Left ventricle myocardium inferior (tissue), 1 donor: Measurements from ENCODE around the gene ADAMTSL1. TPM values are rescaled to one million over a fixed set of nuclear protein-coding genes. Genes with fewer than 3 reads are reported as not detected.

ENCODE experiments used
- DNase-seq: peaks from one replicate; pipeline ENCODE4 v3.0.0-alpha.2; 2020
- H3K27ac ChIP-seq: fragments of 200-600 bp; replicated peaks from 2 replicates; pipeline ENCODE4 v1.8.0; 2021
- H3K27me3 ChIP-seq: fragments of 200-600 bp; 2 replicates; pipeline ENCODE4 v1.8.0; 2021; ENCODE audit warnings: low read depth
- H3K36me3 ChIP-seq: fragments of 200-600 bp; 2 replicates; pipeline ENCODE4 v1.8.0; 2021
- H3K4me1 ChIP-seq: fragments of 200-600 bp; 2 replicates; pipeline ENCODE4 v1.8.0; 2021
- H3K4me3 ChIP-seq: fragments of 200-600 bp; 2 replicates; pipeline ENCODE4 v1.8.0; 2021; ENCODE audit warnings: mild to moderate bottlenecking, moderate library complexity
- H3K9me3 ChIP-seq: fragments of 200-600 bp; replicated peaks from 2 replicates; pipeline ENCODE4 v1.8.0; 2021
- CTCF ChIP-seq: fragments of 200-600 bp; IDR thresholded peaks from 2 replicates; pipeline ENCODE4 v1.8.0; 2021; ENCODE audit warnings: antibody characterized with exemption, mild to moderate bottlenecking, borderline replicate concordance
- intact Hi-C: fragments of 100-400 bp; cut with micrococcal nuclease; formaldehyde crosslinking; loops from one replicate; pipeline ENCODE4 v1.11.0; 2022
- total RNA-seq: library from RNA; stranded (reverse); fragmentation: NEBNext Ultra II Directional; extraction: Animal tissue kit (Norgen Biotek cat#: 25700); gene quantifications from one replicate; pipeline ENCODE4 v1.2.1, GENCODE V29; 2021
- donor health status: DM: no; HTN: yes; CAD: no; lungs with severe emphysema.

The ADAMTSL1 gene
- total RNA-seq, 1 donor from 2014 or later: 1.7 TPM

GRCh38 chr9:18490641-18491370, 16.9 kb downstream of the ADAMTSL1 start:
- H3K9me3 ChIP-seq: no peaks in the 10 kb centered on the region
- no peaks in the 10 kb centered on the region for H3K27me3 ChIP-seq
- no peak for TF ChIP-seq CTCF
- no peaks in the 10 kb centered on the region for H3K36me3 ChIP-seq
- H3K27ac ChIP-seq: peak overlapping the region; percentile 39
- DNase-seq: no peak
- intact Hi-C loops: no loop called here
- H3K4me1 ChIP-seq: peaks cover 6% of the 10 kb centered on the region
- peak overlapping the region; percentile 22 for H3K4me3 ChIP-seq

- intact Hi-C loops: no loop called here
- peaks cover 6% of the 10 kb centered on the region for H3K4me1 ChIP-seq
- no peaks in the 10 kb centered on the region for H3K27me3 ChIP-seq
- H3K27ac ChIP-seq: no peak overlapping the region
- no peak overlapping the region for H3K4me3 ChIP-seq
- TF ChIP-seq CTCF: no peak
- DNase-seq: no peak
- H3K9me3 ChIP-seq: no peaks in the 10 kb centered on the region
- no peaks in the 10 kb centered on the region for H3K36me3 ChIP-seq
These were observed 18.7 kb downstream of the ADAMTSL1 start for GRCh38 chr9:18492612-18493011.

GRCh38 chr9:18493451-18493993, 19.6 kb downstream of the ADAMTSL1 start:
- no peak overlapping the region for H3K27ac ChIP-seq

GRCh38 chr9:18495065-18495464, 21.1 kb downstream of the ADAMTSL1 start:
- TF ChIP-seq CTCF: no peak
- H3K9me3 ChIP-seq: no peaks in the 10 kb centered on the region
- no peak overlapping the region for H3K27ac ChIP-seq
- no peaks in the 10 kb centered on the region for H3K27me3 ChIP-seq
- H3K36me3 ChIP-seq: no peaks in the 10 kb centered on the region
- DNase-seq: no peak
- intact Hi-C loops: no loop called here
- H3K4me3 ChIP-seq: no peak overlapping the region
- H3K4me1 ChIP-seq: peaks cover 6% of the 10 kb centered on the region

More at GRCh38 chr9:18493451-18493993, 19.6 kb downstream of the ADAMTSL1 start:
- no peak for TF ChIP-seq CTCF
- no peak overlapping the region for H3K4me3 ChIP-seq
- H3K4me1 ChIP-seq: peaks cover 6% of the 10 kb centered on the region
- H3K27me3 ChIP-seq: no peaks in the 10 kb centered on the region
- intact Hi-C loops: no loop called here
- DNase-seq: no peak
- H3K36me3 ChIP-seq: no peaks in the 10 kb centered on the region
- H3K9me3 ChIP-seq: no peaks in the 10 kb centered on the region

- Histone ChIP-seq H3K27me3 (no peaks in the 10 kb centered on the region), H3K9me3 (no peaks in the 10 kb centered on the region), H3K27ac (no peak overlapping the region), H3K4me3 (no peak overlapping the region), H3K4me1 (no peaks in the 10 kb centered on the region), H3K36me3 (no peaks in the 10 kb centered on the region)
- TF ChIP-seq CTCF: no peak
- DNase-seq: no peak
- intact Hi-C loops: no loop called here
These were observed 22.5 kb downstream of the ADAMTSL1 start for GRCh38 chr9:18496256-18497000.
